ENCODE data around the gene ERP44. TPM values are rescaled to one million over a fixed set of nuclear protein-coding genes. Genes with fewer than 3 reads are reported as not detected.

ERP44 gene
- polyA plus RNA-seq, 1 donor (not counting 4 experiments of a cell fraction or from before 2014, with no cell fraction given), result 17.6 TPM

GRCh38 chr9:99977033-99977792 is 121.6 kb downstream of the ERP44 start:
- no peak for DNase-seq (ENCODE audit: low read depth, low spot score)
- no peaks in the 10 kb centered on the region for H3K27me3 ChIP-seq (ENCODE audit: control insufficient read depth, extremely low read depth, insufficient read depth, low read length)
- no peaks in the 10 kb centered on the region for H3K79me2 ChIP-seq (ENCODE audit: control insufficient read depth, insufficient read depth, low read length)
- dilution Hi-C loops (cut with MboI; ENCODE audit: extremely low pct_ligation_motif_present, low sequenced_read_pairs), result no loop called here
- no peak overlapping the region for H3K4me3 ChIP-seq (ENCODE audit: control insufficient read depth in 2 of 3, extremely low read depth in 1 of 3, insufficient read depth in 2 of 3, low read depth in 1 of 3, low read length in 3 of 3)
- no peaks in the 10 kb centered on the region for H4K20me1 ChIP-seq (ENCODE audit: control insufficient read depth, extremely low read depth, insufficient read depth, low read length)
- TF ChIP-seq CTCF (optimal IDR thresholded peaks at IDR 0.05 in 1 of 3, IDR thresholded peaks at IDR 0.05 in 1 of 3, conservative IDR thresholded peaks at IDR 0.05 in 1 of 3; ENCODE audit: extremely low read depth in 1 of 3, insufficient read depth in 2 of 3, low read length in 3 of 3) (no peak), EZH2 (IDR thresholded peaks at IDR 0.05; ENCODE audit: low read length) (no peak)
- H3K9me3 ChIP-seq (ENCODE audit: control insufficient read depth, low read depth, low read length), result no peaks in the 10 kb centered on the region
- H3K9me1 ChIP-seq (ENCODE audit: control insufficient read depth, extremely low read depth, insufficient read depth, low read length), result no peaks in the 10 kb centered on the region
- H3K4me2 ChIP-seq (ENCODE audit: control insufficient read depth, extremely low read depth, insufficient read depth, low read depth, low read length), result no peak overlapping the region
- H3K9ac ChIP-seq (ENCODE audit: control insufficient read depth, extremely low read depth, insufficient read depth, low read length), result no peak overlapping the region
- peaks cover 0 to 5% of the 10 kb centered on the region in 2 experiments for H3K36me3 ChIP-seq (ENCODE audit: control insufficient read depth in 2 of 2, extremely low read depth in 1 of 2, insufficient read depth in 2 of 2, low read length in 2 of 2)
- H2AFZ ChIP-seq (ENCODE audit: control insufficient read depth, low read length), result no peak overlapping the region
- H3K27ac ChIP-seq (ENCODE audit: control insufficient read depth, insufficient read depth, low read length), result no peak overlapping the region
- no peaks in the 10 kb centered on the region for H3K4me1 ChIP-seq (ENCODE audit: control insufficient read depth, extremely low read depth, insufficient read depth, low read length)
- FAIRE-seq, result no peak

GRCh38 chr9:99973455-99973854 is 125.3 kb downstream of the ERP44 start:
- H4K20me1 ChIP-seq (ENCODE audit: control insufficient read depth, extremely low read depth, insufficient read depth, low read length), result no peaks in the 10 kb centered on the region
- H3K27me3 ChIP-seq (ENCODE audit: control insufficient read depth, extremely low read depth, insufficient read depth, low read length), result no peaks in the 10 kb centered on the region
- no peaks in the 10 kb centered on the region for H3K9me1 ChIP-seq (ENCODE audit: control insufficient read depth, extremely low read depth, insufficient read depth, low read length)
- no peak overlapping the region for H3K4me2 ChIP-seq (ENCODE audit: control insufficient read depth, extremely low read depth, insufficient read depth, low read depth, low read length)
- no peaks in the 10 kb centered on the region for H3K79me2 ChIP-seq (ENCODE audit: control insufficient read depth, insufficient read depth, low read length)
- no peak overlapping the region for H2AFZ ChIP-seq (ENCODE audit: control insufficient read depth, low read length)
- no peak for DNase-seq (ENCODE audit: low read depth, low spot score)
- H3K27ac ChIP-seq (ENCODE audit: control insufficient read depth, insufficient read depth, low read length), result no peak overlapping the region
- no peak for FAIRE-seq
- no peak overlapping the region for H3K4me3 ChIP-seq (ENCODE audit: control insufficient read depth in 2 of 3, extremely low read depth in 1 of 3, insufficient read depth in 2 of 3, low read depth in 1 of 3, low read length in 3 of 3)
- dilution Hi-C loops (cut with MboI; ENCODE audit: extremely low pct_ligation_motif_present, low sequenced_read_pairs), result no loop called here
- TF ChIP-seq CTCF (optimal IDR thresholded peaks at IDR 0.05 in 1 of 3, IDR thresholded peaks at IDR 0.05 in 1 of 3, conservative IDR thresholded peaks at IDR 0.05 in 1 of 3; ENCODE audit: extremely low read depth in 1 of 3, insufficient read depth in 2 of 3, low read length in 3 of 3) (no peak), EZH2 (IDR thresholded peaks at IDR 0.05; ENCODE audit: low read length) (no peak)
- H3K9me3 ChIP-seq (ENCODE audit: control insufficient read depth, low read depth, low read length), result no peaks in the 10 kb centered on the region
- peaks cover 5 to 10% of the 10 kb centered on the region in 2 experiments for H3K36me3 ChIP-seq (ENCODE audit: control insufficient read depth in 2 of 2, extremely low read depth in 1 of 2, insufficient read depth in 2 of 2, low read length in 2 of 2)
- H3K9ac ChIP-seq (ENCODE audit: control insufficient read depth, extremely low read depth, insufficient read depth, low read length), result no peak overlapping the region
- H3K4me1 ChIP-seq (ENCODE audit: control insufficient read depth, extremely low read depth, insufficient read depth, low read length), result no peaks in the 10 kb centered on the region
